HEK293T (cell line): ENCODE data around the gene CFAP157.
A peak's percentile ranks its signal among the peaks of the same experiment; 100 is the strongest.

Source experiments
- CTCF ChIA-PET: fragments of 350-600 bp; formaldehyde crosslinking; extraction: SDS; loops from one replicate; lab custom pipeline; 2021; ENCODE audit warnings: antibody characterized with exemption, inconsistent platforms; lab: Yijun Ruan, JAX
- POLR2A ChIA-PET: fragments of 350-600 bp; formaldehyde crosslinking; extraction: SDS; loops from one replicate; lab custom pipeline; 2020; ENCODE audit warnings: antibody characterized with exemption, inconsistent platforms; lab: Yijun Ruan, JAX
- DNase-seq: peaks from one replicate; pipeline ENCODE4 v3.0.0; 2012; ENCODE audit warnings: mixed read lengths; ENCODE audit errors: extremely low spot score
- ARNT ChIP-seq: fragments of 450-650 bp; IDR thresholded peaks from 2 replicates; pipeline ENCODE4 v1.6.1; 2017; ENCODE audit warnings: mild to moderate bottlenecking
- BHLHE40 ChIP-seq: fragments of 450-650 bp; IDR thresholded peaks from 2 replicates; pipeline ENCODE4 v1.6.1; 2016; ENCODE audit warnings: mild to moderate bottlenecking, moderate library complexity, borderline replicate concordance
- CTBP1 ChIP-seq: fragments of 450-650 bp; IDR thresholded peaks from 2 replicates; pipeline ENCODE4 v1.6.1; 2016; ENCODE audit warnings: borderline replicate concordance
- ELF4 ChIP-seq: fragments of 450-650 bp; IDR thresholded peaks from 2 replicates; pipeline ENCODE4 v1.6.1; 2017; ENCODE audit warnings: antibody characterized with exemption
- FOXA1 ChIP-seq: fragments of 450-650 bp; IDR thresholded peaks from 2 replicates; pipeline ENCODE4 v1.6.1; 2016; ENCODE audit warnings: mild to moderate bottlenecking
- FOXK2 ChIP-seq: fragments of 450-650 bp; IDR thresholded peaks from 2 replicates; pipeline ENCODE4 v1.6.1; 2016; ENCODE audit warnings: mild to moderate bottlenecking
- FOXM1 ChIP-seq: fragments of 450-650 bp; IDR thresholded peaks from 2 replicates; pipeline ENCODE4 v1.6.1; 2017; ENCODE audit warnings: mild to moderate bottlenecking, borderline replicate concordance
- HDGF ChIP-seq: fragments of 450-650 bp; IDR thresholded peaks from 2 replicates; pipeline ENCODE4 v1.6.1; 2017; ENCODE audit warnings: antibody characterized with exemption, borderline replicate concordance
- L3MBTL2 ChIP-seq: fragments of 450-650 bp; conservative IDR thresholded peaks from 2 replicates; pipeline ENCODE4 v1.6.1; 2016; ENCODE audit warnings: mild to moderate bottlenecking
- LEF1 ChIP-seq: fragments of 450-650 bp; IDR thresholded peaks from 2 replicates; pipeline ENCODE4 v1.6.1; 2017; ENCODE audit warnings: mild to moderate bottlenecking, borderline replicate concordance
- NFRKB ChIP-seq: fragments of 450-650 bp; IDR thresholded peaks from 2 replicates; pipeline ENCODE4 v1.6.1; 2016; ENCODE audit warnings: mild to moderate bottlenecking, moderate library complexity
- SP1 ChIP-seq: fragments of 450-650 bp; IDR thresholded peaks from 2 replicates; pipeline ENCODE4 v1.6.1; 2017
- SUZ12 ChIP-seq: fragments of 450-650 bp; IDR thresholded peaks from 2 replicates; pipeline ENCODE4 v1.6.1; 2016; ENCODE audit warnings: mild to moderate bottlenecking
- TARDBP ChIP-seq: fragments of 450-650 bp; IDR thresholded peaks from 2 replicates; pipeline ENCODE4 v1.6.1; 2016
- ZNF384 ChIP-seq: fragments of 450-650 bp; IDR thresholded peaks from 2 replicates; pipeline ENCODE4 v1.6.1; 2016
- TF ChIP-seq, protein P1 (sequence below): fragments of 450-650 bp; IDR thresholded peaks from 2 replicates; pipeline ENCODE4 v1.6.1; 2016

Gene CFAP157

DNA sequence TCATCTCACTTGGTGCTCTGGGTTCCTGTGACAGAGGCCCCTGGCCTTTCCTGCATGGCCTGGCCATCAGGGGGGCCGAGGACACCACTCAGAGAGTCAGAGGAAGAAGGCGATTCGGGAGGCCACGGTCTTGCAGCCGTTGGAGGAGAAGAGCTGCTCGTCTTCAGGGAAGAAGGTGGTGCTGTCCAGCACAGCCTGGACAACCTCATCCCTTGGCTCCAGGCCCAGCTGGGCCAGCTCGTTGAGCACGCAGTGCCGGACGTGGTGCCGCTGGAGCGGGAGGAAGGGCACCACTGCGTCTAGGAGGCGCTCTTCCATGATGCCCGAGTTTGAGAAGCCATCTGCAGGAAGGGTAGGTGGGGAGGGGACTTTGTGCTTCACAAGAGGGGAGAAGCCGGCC, 25.1 kb downstream of the CFAP157 start:
- no peak for TF ChIP-seq FOXA1
- TF ChIP-seq SP1, result no peak
- TF ChIP-seq CTBP1, result no peak
- TF ChIP-seq FOXK2, result no peak
- no peak for TF ChIP-seq ZNF384
- no peak for TF ChIP-seq TARDBP
- TF ChIP-seq ELF4, result no peak
- no peak for TF ChIP-seq LEF1
- no peak for TF ChIP-seq FOXM1
- no peak for TF ChIP-seq HDGF
- no peak for TF ChIP-seq NFRKB
- no peak for TF ChIP-seq BHLHE40
- no peak for TF ChIP-seq SUZ12
- TF ChIP-seq, protein P1, sequence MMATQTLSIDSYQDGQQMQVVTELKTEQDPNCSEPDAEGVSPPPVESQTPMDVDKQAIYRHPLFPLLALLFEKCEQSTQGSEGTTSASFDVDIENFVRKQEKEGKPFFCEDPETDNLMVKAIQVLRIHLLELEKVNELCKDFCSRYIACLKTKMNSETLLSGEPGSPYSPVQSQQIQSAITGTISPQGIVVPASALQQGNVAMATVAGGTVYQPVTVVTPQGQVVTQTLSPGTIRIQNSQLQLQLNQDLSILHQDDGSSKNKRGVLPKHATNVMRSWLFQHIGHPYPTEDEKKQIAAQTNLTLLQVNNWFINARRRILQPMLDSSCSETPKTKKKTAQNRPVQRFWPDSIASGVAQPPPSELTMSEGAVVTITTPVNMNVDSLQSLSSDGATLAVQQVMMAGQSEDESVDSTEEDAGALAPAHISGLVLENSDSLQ, result no peak
- no peak for TF ChIP-seq L3MBTL2
- no peak for TF ChIP-seq ARNT
- ChIA-PET POLR2A (no interaction called here), CTCF (no interaction called here)
- no peak for DNase-seq

DNA sequence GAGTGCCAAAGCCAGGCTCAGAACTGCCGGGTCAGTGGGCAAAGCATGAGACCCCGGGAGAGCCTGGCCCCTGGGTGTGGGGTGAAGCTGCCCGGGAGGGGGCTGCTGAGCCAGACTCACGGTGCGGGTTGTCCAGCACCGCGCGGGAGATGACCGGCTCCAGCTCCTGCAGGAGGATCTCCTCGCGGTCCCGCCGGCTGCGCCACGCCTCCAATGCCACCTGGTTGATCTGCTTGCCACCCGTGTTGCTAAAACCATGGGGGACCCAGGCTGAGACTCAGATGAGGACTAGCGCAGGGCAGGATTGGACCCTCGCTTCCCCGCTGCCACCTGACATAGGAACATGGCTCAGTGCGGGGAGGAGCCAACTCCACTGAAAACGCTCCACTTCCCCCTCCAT, 25.7 kb downstream of the CFAP157 start:
- POLR2A ChIA-PET, result no interaction called here
- DNase-seq, result no peak
- CTCF ChIA-PET, result interaction anchor here (0.6 kb wide), 1 partner anchor 193 kb away, joined by 3 read pairs; no protein-coding TSS in a partner anchor
- TF ChIP-seq FOXA1 (no peak), SUZ12 (no peak), HDGF (no peak), FOXM1 (no peak)

DNA sequence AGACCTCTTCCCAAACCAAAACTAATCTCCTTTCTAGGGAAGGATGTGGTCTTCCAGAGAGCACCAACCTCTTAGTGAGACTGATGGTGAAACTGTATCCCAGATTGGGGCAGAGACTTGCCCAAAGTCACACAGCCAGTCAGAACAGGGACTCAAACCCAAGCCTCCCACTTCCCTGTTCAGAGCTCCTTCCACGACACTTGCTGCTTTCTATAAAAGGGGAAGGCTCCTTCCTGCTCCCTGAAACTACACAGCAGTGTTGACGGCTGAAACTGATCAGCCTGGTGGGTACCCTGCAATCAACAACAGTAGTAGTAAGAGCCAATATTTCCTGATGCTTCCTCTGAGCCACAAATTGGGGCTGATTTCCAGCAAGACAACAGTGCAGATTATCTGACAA, 26.8 kb downstream of the CFAP157 start:
- no peak for DNase-seq
- ChIA-PET POLR2A (no interaction called here), CTCF (interaction anchor here (2.7 kb wide), 1 partner anchor 144 kb away, joined by 14 read pairs; no protein-coding TSS in a partner anchor)
- no peak for TF ChIP-seq SUZ12
- TF ChIP-seq ARNT, result no peak
- no peak for TF ChIP-seq ZNF384
- TF ChIP-seq TARDBP, result no peak
- TF ChIP-seq LEF1, result no peak
- TF ChIP-seq CTBP1, result no peak
- no peak for TF ChIP-seq HDGF
- no peak for TF ChIP-seq NFRKB
- TF ChIP-seq ELF4, result no peak
- no peak for TF ChIP-seq FOXA1
- no peak for TF ChIP-seq SP1
- TF ChIP-seq, protein P1, result no peak
- TF ChIP-seq FOXM1, result no peak
- no peak for TF ChIP-seq BHLHE40
- no peak for TF ChIP-seq FOXK2

DNA sequence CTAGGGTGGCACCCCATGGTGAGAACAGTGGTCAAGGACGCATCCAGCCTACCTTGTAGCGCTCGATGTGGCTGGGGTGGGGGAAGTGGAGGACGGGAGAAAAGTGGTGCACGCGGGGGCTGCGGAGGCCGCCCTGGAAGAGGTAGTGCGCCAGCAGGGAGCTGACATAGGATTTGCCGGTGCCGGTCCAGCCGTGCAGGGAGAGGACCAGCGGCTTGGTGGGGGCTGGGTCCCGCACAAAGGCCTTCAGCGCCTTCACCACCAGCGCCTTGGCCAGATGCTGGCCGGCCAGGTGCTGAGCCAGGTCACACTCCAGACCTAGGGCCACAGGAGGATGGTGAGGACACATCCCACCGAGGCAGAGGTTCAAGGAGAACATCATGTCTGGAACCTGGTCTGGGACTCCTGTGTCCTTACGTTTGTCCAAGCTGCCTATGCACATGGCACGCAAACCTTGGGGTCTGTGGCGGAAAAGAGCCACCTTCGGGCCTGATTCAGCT, 27.5 kb downstream of the CFAP157 start:
- ChIA-PET POLR2A (interaction anchor here (0.8 to 1.5 kb wide), 16 partner anchors 9 to 231 kb away, joined by 3 to 9 read pairs (median 4); partner anchors contain the start of genes CDK9 and PTRH1), CTCF (interaction anchor here (0.6 to 2.7 kb wide), 21 partner anchors 9 to 328 kb away, joined by 3 to 14 read pairs (median 4); partner anchors contain the start of genes CDK9 and SH2D3C)
- DNase-seq, result no peak
- TF ChIP-seq ELF4 (no peak), HDGF (0 out of 2 replicates have a peak, but pooled peaks have one; percentile 63)

DNA sequence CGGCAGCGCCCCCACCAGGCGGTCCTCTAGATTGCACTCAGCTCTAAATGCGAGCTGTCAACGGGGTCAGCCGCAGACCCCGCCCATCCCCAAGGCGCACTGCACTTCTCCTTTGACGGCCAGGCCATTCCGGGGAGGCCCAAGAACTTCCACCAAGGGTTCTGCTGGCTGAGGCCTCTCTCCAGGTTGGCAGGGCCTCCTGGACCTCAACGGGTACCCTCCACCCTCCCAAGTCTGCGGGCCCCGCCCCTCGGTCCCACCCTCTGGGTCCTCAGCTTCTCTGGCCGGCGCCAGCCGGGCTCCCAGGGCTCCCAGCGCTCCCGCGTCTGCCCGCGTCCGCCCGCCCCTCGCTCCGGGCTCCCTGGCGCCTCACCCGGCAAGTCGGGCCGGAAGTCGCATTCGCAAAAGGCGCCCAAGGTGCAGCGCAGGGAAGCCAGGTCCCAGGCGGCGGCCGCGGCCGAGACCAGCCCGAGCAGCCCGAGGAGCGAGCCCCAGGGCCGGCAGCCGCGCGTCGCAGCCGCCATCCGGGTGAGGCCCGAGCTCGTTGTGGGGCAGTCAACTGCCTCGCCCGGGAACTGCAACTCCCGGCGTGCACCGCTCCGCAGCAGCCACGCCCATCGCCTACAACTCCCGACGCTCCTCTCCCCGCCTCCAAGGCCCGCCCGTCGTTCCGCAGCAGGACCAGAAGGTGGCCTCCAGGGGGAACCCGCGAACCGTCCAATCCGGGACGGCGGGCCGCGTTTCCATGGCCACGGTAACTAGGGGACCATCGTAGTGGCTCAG, 28.1 kb downstream of the CFAP157 start, which contains the start of gene TOR2A:
Gene TOR2A, minus strand, starts transcription at position 548 of the 783 bp plus-strand sequence. Its CDS starts 24 bp downstream, at position 524.
- POLR2A ChIA-PET, result interaction anchor here (0.7 to 1.5 kb wide), 19 partner anchors 10 to 231 kb away, joined by 3 to 9 read pairs (median 4); partner anchors contain the start of genes CDK9 and PTRH1
- CTCF ChIA-PET, result interaction anchor here (0.6 to 2.7 kb wide), 27 partner anchors 9 to 327 kb away, joined by 3 to 14 read pairs (median 4); partner anchors contain the start of genes CDK9 and SH2D3C

More for the DNA sequence above, 28.1 kb downstream of the CFAP157 start, which contains the start of gene TOR2A:
- TF ChIP-seq SUZ12, result no peak
- TF ChIP-seq, protein P1, result peak; percentile 61
- no peak for TF ChIP-seq SP1
- TF ChIP-seq ZNF384, result no peak
- TF ChIP-seq NFRKB, result no peak
- peak; percentile 93; the same call in 1 of the 2 replicates for TF ChIP-seq HDGF
- no peak for TF ChIP-seq FOXA1
- no peak for TF ChIP-seq TARDBP
- DNase-seq, result peak; percentile 98
